NCI-H82 treated with DMSO at 0.1 percent for 48 hours (cell line): Measurements from ENCODE around the gene TMEM145.
"Not testable (repeated sequence)": the region's sequence is repeated elsewhere in the genome, so short reads cannot be mapped to it uniquely, and the experiment has no call there.

Source experiments
- DNase-seq: peaks from one replicate; lab custom pipeline; 2025; ENCODE audit not compliant: unreplicated experiment; lab: John Stamatoyannopoulos, UW

The TMEM145 gene

DNA sequence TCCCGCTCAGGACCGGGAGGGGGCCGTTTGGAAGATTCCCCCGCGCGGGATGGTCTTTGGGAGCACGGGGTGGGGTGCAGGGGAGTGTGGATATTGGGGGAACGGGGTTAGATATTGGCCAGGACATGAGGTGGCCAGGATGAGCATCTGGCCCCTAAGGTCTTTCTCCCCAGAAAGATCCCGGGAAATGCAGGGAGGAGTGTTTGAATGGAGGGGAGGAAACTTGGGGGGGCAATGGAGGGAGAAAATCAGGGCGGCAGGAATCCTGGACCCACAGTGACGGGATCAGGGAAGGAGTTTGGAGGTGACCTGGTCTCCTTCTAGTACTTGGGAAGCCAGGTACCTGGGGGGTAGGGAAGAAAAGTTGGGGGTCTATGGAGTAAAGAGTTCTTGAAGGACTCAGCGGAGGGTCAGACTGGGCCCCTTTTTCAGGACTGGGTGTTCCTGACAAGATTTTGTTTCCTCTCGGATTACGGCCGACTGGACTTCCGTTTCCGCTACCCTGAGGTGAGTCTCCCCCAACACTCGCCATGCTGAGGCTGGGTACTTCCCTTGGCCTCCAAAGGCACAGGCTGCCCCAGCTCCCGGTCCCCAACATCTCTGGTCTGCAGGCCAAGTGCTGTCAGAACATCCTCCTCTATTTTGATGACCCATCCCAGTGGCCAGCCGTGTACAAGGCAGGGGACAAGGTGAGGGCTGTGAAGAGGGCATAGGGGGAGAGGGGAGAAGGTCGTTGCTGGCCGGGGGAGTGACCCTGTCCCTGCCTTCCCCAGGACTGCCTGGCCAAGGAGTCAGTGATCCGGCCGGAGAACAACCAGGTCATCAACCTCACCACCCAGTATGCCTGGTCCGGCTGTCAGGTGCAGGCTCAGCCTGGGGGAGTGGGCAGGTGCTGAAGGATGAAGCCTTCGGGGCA, 989 bp downstream of the TMEM145 start:
- DNase-seq, result no peak

DNA sequence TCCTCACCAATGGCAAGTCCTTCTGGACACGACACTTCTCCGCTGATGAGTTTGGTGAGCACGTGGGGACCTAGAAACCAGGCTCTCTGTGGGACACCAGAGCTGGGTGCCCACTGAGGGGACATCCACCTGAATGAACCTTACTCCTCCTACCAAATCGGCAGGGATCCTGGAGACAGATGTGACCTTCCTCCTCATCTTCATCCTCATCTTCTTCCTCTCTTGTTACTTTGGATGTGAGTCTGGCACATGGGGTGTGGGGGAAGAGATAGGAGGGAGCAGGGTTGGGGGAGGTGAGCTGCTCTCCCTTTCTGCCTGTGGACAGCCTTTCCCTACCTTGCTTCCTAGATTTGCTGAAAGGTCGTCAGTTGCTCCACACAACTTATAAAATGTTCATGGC, 1.9 kb downstream of the TMEM145 start:
- no peak for DNase-seq

DNA sequence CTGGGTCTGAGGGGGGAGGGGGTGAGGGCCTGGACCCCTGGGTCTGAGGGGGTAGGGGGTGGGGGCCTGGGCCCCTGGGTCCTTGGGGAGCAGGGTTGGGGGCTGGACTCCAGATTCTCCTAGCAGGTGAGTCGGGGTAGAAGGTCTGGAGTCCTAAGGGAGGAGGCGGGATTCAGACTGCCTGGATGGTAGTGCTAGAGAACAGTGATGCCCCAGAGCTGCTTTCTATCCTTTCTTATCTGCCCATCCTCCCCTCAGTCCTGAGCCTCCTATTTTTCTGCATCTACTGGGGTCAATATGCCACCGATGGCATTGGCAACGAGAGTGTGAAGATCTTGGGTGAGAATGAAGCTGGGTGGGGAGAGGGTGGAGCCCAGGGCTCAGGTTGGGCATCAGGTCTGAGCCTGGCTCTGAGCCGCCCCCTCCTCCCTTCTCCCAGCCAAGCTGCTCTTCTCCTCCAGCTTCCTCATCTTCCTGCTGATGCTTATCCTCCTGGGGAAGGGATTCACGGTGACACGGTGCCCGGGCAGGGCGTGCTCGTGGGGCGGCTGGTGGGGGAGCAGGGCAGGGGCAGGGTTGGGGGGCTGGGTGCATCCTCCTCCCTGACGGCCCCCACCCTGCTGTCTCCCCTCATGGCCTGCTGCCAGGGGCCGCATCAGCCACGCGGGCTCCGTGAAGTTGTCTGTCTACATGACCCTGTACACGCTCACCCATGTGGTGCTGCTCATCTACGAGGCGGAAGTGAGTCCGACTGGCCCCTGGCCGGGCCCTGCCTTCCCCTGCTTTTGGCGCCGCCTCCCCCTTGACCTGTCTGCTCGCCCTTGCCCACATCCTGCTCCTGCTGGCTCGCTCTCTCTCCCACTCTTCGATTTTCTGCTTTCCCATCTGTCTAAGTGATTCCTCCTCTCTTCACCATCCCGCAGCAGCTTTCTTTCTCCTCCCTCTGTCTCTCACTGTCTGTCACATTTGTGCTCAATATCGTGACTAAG, 3.4 kb downstream of the TMEM145 start:
- DNase-seq, result no peak

DNA sequence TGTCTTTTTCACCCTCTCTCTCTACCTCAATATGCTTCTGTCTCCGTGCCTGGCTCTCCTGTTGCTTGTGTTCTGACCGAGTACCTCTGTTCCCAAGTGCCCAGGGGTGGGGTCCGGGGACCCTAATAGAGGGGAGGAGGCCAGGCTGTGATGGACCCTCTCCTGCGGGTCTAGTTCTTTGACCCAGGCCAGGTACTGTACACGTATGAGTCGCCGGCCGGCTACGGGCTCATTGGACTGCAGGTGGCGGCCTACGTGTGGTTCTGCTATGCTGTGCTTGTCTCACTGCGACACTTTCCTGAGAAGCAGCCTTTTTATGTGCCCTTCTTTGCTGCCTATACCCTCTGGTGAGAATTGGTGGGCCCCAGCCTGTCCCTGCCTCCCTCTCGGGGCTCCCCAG, 4.4 kb downstream of the TMEM145 start:
- DNase-seq, result no peak

DNA sequence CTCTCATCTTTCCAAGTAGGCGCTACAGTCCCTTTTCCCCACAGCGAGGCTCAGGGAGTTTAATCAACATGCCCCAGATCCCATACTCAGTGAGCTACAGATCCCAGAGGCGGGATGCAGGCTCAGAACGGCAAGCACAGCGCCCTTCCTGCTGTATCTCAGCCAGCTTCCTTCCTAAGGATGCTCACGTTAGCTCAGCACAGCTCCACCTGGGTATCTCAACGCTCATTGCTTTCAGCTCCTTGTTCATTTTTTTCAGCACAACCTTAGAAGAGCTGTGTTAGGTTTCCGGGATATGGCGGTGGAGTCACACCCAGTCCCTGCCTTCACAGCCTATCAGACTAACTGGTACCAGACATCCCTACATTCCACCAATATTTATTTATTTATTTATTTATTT, 9.2 kb downstream of the TMEM145 start:
- no peak for DNase-seq

DNA sequence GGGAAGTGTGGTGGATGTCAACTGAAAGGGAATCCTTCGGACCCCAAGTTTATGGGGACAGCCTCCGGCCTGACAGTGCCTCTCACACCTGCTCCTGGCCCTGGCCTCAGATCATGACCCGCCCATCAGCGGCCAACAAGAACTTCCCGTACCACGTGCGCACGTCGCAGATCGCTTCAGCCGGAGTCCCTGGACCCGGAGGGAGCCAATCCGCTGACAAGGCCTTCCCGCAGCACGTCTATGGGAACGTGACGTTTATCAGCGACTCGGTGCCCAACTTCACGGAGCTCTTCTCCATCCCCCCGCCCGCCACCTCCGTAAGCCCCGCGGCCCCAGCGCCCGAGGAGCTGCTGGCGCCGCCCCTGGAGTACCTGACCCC, 10.4 kb downstream of the TMEM145 start:
- no peak for DNase-seq

DNA sequence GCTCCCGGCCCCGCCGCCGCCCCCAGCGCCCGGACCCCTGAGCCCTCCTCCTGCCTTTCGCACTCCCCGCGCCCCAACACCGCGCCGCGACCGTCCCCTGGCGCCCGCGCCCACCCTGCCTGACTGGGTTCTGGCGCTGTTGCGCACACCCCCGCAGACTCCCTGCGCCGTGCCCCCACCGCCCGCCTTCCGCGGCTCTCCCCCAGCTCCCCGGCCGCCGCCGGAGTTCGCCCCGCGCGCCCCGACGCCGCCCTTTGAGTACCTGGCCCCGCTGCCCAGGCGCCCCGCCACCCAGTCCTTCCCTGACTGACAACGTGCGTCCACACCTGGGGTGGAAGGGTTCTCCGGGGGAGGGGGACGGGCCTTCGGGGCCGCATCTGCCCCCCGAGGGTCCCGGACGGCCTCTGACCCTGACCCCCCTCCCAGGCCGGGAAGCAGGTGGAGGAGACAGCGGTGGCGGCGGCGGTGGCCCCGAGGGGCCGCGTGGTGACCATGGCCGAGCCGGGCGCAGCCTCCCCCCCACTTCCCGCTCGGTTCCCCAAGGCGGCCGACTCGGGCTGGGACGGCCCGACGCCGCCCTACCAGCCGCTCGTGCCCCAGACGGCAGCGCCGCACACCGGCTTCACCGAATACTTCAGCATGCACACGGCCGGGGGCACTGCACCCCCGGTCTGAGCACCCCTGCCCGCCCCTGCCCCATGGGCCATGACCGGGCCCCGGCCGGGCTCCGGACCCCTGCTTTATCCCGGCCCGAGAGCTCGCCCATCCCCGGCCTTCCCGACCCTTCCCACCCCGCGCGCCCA, 10.9 kb downstream of the TMEM145 start:
- DNase-seq, result no peak

DNA sequence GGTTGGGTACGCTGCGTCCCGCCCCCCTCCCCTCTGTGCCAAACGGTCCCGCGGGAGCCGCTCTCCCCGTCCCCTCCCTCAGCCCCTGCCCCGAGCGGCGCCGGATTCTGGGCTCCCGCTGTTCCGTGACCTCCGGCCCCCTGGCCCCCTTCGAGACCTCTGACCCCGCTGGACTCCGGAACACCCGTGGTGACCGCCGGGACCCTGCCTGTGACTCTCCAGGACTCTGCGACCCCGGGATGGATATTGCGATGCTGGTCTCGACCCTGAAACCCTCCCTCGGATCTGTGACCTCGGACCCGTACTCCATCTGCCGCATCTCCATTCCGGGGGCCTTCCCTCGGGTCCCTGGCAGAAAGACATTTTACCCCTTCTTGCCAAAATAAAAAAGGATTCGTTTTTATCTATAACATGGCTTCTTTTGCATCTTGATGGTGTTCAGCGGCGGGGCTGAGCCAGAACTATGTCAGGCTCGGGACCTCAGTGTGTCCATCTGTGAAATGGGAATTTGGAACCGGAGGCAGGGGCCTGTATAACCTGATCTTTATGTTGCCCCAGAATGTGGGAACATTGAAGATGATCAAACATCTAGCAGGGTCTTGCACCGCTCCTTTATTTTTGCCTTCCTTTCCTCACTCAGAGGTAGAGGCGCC, 11.7 kb downstream of the TMEM145 start:
- DNase-seq, result no peak

DNA sequence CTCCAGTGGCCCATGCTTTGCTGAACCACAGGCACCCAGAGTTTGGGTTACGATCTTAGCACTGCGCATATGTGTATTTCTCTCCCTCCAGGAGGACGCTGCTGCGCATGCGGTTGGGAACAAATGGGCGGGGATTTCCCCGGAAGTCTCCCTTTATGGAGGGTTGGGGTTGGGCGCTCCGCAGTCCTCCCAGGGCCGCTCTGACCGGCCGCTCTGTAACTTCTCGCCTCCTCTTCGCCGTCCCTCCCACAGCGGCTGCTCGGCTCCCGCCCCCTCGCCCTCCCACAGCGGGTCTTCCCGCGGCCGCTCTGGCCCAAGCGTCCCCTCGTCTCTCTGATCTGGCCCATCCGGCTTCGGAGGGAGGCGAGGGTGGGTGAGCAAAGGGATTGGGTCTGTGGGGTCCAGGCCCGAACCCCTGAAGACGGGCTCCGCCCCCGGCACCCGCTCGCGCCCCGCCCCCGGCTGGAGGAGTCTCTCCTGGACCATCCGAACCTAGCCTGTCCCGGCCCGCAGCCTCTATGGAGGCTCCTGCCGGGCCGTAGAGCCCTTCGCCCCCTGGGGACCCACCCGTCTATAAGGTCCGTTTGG, 12.3 kb downstream of the TMEM145 start, which contains the start of gene MEGF8:
Gene MEGF8 (plus strand): TSS at position 328 of the 588 bp plus-strand sequence. CDS start 609 bp downstream, outside the sequence.
- DNase-seq, result peak; percentile 100

DNA sequence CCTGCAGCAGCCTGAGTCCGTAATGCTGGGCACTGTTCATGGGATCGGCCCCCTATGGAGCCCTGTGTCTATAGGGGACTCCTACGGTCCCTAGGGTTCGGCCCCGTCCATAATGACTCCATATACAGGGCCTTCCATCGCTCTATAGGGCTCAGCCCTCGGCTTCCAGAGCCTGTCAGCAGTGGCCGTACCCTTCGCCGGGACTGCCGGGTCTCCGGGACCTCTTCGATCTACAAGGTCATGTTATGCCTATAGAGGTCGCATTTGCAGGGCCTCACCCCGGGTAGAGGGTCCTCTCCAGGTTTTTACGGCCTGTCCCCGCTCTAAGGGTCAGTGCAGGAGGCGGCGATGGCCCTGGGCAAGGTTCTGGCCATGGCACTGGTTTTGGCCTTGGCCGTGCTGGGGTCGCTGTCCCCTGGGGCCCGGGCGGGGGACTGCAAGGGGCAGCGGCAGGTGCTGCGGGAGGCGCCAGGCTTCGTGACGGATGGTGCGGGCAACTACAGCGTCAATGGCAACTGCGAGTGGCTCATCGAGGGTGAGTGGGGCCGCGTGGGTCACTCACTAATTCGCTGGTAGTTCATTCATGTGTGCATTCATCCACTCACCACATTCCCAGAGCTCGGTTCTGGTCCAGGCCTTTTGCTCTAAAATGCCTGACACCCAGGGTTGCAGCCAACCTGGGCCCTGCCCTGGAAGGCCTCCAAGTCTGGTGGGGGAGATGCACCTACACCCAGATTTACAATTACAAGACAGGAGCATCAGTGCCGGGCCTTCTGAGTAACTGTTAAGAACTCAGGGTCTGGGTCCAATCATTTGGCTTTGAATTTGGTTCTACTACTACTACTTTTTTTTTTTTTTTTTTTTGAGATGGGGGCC, 13.0 kb downstream of the TMEM145 start:
- no peak for DNase-seq

DNA sequence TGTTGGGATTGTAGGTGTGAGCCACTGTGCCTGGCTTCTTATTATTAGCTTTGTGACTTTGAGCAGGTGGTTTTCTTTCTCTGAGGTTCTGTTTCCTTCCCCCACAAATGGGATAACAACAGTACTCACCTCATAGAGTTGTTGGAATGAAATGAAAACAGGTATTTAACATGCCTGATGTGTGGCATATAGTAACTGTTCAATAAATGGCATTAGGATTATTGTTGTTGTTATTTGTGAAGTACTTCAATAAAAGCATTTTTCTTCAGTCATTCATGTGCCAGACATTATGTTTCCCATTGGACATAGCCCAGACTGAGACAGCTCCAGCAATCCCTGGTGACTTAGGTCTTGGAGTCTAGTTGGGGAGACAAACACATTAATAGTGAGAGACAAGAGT, 13.9 kb downstream of the TMEM145 start:
- DNase-seq, result no peak

DNA sequence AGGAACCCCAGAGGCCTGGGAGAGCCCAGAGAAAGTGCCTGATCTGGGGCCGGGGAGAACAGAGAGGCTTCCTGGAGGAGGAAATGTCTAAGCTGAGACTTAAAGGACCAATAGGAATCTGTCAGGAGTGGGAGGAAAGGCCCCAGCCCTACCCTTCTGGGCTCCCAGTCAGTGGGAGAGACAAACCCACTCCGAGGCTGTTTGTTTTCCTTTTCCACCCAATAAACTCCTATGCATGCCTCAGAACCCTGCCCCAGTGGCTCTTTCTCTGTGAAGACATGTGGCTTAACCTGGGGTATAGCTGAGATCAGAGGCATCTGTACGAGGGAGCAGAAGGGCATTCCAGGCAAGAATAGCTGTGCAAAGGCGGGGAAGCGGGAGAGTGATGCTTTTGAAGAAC, 14.3 kb downstream of the TMEM145 start:
- DNase-seq, result no peak

DNA sequence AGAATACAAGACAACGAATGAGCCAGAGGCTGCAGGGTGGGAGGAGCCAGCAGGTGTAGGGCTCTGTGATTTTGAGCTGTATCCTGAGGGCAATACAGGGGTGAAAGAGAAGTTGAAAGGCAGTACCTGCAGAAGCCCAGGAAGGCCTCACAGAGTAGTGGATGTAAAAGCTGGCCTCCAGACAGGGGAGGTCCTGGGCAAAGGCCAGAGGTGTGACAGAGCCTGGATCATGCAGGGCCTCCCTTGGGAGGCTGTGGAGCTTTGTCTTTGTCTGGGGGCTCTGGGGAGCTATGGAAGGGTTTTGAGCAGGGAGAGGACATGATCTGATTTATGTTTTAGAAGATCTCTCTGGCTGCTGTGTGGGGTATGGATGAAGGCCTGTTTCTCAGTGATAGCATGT, 15.0 kb downstream of the TMEM145 start:
- DNase-seq, result no peak

DNA sequence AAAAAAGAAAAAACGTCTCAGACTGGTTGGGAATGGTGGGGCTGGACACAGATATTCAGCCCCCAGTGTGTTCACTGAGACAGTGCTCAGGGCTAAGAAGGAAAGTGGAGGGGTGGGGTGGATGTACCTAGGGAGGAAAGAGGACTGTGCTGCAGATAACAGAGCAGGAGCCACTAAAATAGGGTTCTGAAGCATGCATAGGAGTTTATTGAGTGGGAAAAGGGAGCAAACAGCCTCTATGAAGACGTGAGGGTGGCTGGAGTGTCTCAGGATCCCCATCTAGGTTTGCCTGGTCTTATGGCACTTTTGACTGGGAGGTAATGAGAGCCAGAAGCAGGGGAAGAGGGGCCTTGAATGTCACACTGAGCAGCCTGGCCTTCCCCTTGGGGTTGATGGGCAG, 15.7 kb downstream of the TMEM145 start:
- DNase-seq, result no peak

DNA sequence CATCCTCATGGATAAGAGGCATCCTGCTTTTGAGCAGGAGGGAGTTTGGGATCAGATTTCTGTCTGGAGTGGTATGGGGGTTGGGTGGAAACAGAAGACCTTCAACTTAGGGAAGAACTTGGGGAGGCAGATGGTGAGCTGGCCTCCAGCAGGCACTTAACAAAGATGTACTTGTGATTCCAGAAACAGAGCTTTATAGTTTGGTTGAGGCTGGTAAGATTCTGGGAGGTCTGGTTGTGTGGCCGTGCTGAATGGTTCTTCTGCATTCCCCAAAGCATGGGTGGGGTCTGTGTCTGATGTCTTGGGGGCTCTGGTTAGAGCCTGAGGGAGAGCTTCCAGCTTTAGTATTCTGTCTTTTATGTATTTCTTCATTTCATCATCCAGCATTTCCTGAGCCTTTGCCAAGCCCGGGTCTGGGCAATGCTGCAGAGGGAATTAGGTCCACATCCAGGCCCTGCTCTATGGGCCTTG, 17.2 kb downstream of the TMEM145 start:
- peak; percentile 58 for DNase-seq

DNA sequence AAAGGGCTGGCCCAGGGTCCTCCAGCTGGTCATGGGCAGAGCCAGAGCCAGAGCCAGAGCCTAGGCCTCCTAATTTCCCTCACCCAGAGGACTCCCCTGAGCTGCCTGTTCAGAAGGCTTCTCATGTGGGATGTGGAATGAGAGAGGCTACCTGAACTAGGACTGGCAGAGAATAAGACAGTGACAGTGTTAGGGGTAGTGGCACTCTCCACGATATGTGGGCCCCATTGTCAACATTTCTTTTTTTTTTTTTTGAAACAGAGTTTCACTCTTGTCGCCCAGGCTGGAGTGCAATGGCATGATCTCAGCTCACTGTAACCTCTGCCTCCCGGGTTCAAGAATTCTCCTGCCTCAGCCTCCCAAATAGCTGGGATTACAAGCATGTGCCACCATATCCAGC, 18.2 kb downstream of the TMEM145 start:
- DNase-seq, result not testable (repeated sequence)

DNA sequence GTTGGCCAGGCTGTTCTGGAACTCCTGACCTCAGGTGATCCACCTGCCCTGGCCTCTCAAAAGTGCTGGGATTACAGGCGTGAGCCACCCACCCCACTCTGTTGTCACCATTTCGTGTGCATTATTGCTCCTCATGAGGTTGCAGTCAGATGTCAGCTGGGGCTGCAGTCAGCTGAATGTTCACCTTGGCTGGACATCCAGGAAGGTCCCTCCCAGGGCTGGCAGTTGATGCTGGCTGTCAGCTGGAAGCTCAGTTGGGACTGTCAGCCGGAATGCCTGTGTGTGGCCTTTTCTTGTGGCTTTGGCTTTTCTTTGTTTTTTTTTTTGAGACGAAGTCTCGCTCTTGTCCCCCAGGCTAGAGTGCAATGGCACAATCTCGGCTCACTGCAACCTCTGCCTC, 18.9 kb downstream of the TMEM145 start:
- no peak for DNase-seq

DNA sequence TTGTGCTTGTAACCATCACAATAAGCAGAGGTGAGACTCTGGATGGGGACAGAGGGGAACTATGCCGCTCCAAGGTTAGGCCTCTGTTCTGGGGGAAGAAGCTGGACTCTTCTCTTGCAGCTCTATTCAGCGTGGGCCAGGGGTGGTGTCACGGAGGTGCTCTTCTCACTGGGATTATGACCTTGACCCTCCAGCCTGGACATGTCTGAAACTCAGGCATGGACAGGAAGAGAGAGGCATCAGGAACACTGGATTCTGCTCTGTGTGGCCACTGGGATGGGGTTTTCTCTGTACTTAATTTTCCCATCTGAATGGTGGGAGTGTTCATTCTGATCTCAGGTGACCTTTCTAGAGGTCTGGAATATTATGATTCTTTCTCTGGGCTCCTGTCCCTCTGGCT, 19.9 kb downstream of the TMEM145 start:
- no peak for DNase-seq
